Stimulated activated CD8-positive, alpha-beta memory T cell treated with anti-CD3 and anti-CD28 coated beads, Interleukin-12 subunit alpha, Interleukin-12 subunit beta, amount 100 ng/mL, for 1 hour (primary cell): ENCODE results near the gene ODF4.

Experiments
- DNase-seq: peaks from one replicate; pipeline ENCODE4 v3.0.0-alpha.2; 2020; ENCODE audit warnings: low read depth

ODF4 gene, protein sequence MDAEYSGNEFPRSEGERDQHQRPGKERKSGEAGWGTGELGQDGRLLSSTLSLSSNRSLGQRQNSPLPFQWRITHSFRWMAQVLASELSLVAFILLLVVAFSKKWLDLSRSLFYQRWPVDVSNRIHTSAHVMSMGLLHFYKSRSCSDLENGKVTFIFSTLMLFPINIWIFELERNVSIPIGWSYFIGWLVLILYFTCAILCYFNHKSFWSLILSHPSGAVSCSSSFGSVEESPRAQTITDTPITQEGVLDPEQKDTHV

DNA sequence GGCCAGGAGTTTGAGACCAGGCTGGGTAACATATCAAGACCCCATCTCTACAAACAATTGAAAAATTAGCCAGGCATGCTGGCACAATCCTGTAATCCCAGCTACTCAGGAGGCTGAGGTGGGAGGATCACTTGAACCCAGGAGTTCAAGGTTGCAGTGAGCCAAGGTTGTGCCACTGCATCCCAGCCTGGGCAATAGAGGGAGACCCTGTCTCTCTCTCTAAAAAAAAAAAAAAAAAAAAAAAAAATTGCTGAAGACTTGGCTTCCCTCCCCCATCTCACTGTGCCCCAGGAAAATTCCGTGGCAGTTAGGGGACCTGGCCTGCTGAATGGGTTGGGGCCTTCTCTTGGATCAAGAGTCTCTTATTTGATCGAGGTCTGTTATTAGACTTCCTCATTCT lies at the start of gene ODF4:
TSS of gene ODF4 (plus strand) at position 301 of the 400 bp plus-strand sequence. CDS start 212 bp downstream, outside the sequence.
- DNase-seq, result no peak

DNA sequence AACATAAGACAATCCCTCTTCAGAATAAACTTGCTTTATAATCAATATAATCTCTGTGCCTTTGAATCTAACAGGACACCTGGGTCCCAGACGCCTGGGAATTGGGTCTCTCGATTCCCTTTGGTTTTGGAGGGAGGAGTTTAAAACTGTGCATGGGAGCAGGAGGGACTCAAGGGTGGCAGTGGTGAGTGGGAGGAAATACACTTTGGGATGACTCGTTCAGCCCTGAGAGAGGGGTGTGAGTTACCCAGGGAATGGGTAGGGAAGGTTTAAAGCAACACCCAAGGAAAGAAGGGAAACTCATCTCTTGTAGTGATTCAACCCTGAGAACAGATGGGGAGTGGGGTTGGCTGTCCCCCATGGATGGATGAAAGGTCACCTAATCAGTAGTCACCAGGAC lies 49.6 kb upstream of the ODF4 start:
- no peak for DNase-seq

- no peak for DNase-seq
Measured at GRCh38 chr17:8292639-8293395, 46.8 kb upstream of the ODF4 start.

DNA sequence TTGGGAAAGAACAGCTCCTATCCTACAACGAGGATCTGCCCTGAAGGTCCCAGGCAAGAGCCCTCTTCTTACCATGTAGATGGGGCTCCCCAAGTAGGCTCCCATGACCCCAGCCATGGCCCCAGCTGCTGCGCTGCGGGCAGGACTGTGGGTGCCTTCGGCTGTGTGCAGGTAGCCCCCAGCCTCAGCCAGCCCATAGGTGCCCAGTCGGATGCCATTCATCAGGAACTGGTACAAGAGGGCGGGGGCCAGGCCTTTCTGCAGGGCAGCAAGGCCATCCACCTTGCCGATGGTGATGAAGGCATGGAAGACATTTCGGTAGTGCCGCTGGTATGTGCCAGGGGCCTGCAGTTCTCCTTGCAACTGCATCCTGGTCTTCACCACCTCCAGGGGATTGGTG lies 45.3 kb upstream of the ODF4 start:
- no peak for DNase-seq

DNA sequence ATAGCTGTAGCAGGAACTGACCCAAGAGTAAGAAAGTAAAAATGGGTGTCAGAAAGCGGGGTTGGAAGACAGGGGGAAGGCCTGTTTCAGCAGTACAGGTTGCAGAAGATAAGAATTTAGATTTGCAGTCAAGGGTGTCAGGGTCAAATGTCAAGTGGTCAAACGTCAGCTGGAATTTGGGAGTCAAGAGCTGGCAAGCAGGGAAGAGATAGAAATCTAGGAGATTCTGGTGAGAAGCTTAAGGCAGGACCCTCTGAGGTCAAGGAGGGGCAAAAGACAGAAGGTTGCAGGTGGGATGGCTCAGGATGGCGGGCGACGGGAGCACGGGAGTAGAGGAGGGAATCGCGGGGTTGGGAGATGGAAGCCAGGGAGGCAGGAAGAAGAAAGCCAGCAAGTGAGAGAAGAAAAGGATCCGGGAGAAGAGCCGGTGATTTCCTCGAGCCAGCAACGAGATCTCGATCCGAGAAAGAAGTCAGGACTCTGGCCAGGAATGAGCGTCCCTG lies 44.8 kb upstream of the ODF4 start:
- no peak for DNase-seq

- no peak for DNase-seq
Measured at GRCh38 chr17:8300226-8300625, 39.4 kb upstream of the ODF4 start.

DNA sequence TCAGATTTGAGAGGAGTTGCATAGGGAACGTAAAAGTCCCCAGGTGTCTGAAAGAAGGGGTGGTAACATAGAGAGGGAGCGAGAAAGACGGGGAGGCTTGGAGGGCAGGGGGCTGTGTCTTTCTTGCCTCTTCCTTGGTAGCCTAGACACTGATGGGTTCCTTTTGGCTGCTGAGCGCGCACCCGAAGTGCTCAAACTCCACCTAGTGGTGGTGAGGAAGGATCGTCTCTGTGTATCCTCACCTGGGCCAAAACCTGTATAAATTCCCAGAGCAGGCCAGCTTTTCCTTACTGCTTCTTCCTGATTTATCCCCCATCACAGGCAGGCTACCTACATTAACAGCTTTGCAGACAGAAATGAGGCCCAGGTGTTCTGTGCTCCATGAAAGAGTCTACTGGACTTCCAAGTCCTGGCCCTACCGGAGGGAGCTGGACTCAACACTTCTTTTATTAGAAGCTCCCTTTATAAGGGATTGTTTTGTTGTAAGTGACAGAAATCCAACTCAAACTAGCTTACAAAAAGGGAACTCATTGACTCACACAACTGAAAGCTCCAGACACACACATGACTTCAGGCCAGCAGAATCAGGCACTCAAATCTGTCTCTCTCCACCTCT lies 38.9 kb upstream of the ODF4 start:
- peak; percentile 44 for DNase-seq

- DNase-seq, result no peak
Measured at GRCh38 chr17:8310601-8311123, 29.0 kb upstream of the ODF4 start.

GRCh38 chr17:8311131-8311790 lies 28.4 kb upstream of the ODF4 start:
- DNase-seq, result no peak

GRCh38 chr17:8312251-8312650 lies 27.4 kb upstream of the ODF4 start:
- no peak for DNase-seq

DNA sequence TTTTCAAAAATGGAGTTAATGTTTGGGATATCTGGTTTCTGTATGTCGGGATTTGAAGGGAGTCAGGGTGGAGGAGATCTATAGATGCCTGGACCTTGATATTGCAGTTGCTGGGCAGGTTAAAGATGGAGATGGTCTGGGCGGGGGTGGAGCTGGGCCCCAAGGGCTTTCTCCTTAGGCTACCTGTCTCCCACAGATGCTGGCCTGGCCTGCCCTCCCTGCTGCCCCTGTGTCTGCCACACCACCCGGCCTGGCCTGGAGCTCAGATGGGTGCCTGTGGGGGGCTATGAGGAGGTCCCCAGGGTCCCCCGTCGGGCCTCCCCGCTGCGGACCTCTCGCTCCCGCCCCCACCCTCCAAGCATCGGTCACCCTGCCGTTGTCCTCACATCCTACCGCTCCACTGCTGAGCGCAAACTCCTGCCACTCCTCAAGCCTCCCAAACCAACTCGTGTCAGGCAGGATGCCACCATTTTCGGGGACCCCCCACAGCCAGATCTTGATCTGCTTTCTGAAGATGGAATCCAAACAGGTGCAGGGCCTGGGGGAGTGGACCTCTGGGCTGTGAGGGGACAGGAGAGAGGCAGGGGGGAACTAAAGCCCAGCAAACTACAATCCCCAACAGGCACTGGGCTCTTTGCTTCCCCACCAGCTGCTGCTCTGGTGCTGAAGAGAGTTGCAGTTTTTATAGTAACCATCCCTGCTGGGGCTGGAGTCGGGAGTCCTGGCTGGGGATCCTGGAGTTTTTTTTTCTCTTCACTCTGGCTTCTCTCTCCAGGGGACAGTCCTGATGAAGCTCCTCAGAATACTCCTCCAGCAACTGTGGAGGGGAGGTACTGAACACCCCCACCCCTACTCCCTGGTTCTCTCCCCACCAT lies 26.7 kb upstream of the ODF4 start:
- DNase-seq, result no peak

DNA sequence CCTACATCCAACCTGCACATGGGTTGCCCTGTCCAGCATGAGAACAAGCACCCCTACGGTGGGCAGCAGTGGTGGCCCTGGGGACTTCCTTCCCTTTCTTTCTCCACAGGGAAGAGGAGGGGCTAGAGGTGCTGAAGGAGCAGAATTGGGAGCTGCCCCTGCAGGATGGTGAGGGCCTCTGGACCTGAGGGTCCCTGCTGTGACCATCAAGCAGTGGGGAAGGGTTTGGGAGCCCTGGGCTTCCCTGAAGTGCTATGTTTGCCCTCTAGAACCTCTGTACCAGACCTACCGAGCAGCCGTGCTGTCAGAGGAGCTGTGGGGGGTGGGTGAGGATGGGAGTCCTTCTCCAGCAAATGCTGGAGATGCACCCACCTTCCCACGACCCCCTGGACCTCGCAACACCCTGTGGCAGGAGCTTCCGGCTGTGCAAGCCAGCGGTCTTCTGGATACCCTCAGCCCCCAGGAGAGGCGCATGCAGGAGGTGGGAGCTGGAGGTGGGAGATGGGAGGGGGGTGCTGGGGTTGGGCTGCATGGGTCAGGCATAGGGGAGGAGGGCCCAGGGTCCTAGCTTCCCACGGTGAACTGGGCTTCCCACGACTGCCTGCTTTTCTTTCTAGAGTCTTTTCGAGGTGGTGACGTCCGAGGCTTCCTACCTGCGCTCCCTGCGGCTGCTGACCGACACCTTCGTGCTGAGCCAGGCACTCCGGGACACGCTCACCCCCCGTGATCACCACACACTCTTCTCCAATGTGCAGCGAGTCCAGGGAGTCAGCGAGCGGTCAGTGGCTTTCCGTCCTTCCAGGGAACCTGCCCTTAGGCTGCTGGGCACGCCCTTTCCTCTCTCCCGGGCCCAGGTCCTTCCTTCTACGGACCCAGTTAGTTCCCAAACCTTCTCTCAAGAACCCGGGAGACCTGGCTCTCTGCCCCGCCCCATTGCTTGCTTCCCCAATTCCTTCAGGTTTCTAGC lies 24.6 kb upstream of the ODF4 start:
- no peak for DNase-seq

- DNase-seq, result no peak
Measured at GRCh38 chr17:8315764-8316217, 23.8 kb upstream of the ODF4 start.

DNA sequence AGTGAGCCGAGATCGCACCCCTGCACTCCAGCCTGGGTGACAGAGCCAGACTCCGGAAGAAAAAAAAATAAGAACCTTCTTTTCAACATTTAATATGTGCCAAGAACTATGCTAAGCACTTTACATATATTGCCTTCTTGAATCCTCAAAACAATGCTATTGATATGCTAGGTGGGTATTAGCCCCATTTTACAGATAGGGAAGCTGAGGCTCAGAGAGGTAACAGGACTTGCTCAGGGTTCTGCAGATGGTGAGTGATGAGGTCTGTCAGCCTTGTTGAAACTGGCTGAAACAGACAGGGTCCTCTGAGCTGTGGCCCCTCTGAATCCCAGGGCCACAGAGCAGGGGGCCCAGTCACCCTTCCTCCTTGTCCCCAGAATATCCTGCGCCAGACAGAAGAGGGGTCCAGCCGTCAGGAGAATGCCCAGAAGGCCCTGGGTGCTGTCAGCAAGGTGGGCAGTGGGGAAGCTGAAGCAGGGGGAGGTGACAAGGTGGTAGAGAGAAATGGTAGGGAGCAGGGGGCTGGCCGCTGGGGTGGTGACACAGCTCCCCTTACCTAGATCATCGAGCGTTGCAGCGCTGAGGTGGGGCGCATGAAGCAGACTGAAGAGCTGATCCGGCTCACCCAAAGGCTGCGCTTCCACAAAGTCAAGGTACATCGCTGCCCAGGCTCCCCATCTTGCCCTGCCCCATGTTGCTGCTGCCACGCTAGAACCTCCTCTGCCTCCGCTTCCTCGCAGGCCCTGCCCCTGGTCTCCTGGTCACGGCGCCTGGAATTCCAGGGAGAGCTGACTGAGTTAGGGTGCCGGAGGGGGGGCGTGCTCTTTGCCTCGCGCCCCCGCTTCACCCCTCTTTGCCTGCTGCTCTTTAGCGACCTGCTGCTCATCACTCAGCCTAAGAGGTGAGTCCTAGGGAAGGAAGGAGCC lies 21.4 kb upstream of the ODF4 start:
- no peak for DNase-seq

DNA sequence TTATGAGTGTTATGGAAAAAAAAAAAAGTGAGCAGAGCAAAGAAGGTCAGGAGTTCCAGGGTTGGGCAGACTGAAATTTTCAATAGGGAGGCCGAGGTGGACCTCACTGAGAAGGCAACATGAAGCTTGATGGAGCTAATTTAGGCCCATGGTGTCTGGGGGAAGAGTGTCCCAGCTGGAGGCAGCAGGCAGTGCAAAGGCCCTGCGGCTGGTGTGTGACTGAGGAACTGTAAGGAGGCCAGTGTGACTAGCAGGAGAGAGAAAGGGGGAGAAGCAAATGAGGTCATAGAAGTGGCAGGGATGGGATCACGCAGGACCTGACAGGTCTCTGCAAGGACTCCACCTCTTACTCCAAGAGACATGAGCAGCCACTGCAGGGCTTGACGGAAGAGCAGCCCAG lies 19.4 kb upstream of the ODF4 start:
- DNase-seq, result no peak

GRCh38 chr17:8320990-8321389 lies 18.6 kb upstream of the ODF4 start:
- no peak for DNase-seq

GRCh38 chr17:8322061-8322460 lies 17.6 kb upstream of the ODF4 start:
- no peak for DNase-seq

- no peak for DNase-seq
Measured at GRCh38 chr17:8324132-8324531, 15.5 kb upstream of the ODF4 start.

- no peak for DNase-seq
Measured at GRCh38 chr17:8324923-8325322, 14.7 kb upstream of the ODF4 start.
